Testis (tissue), 2 donors: ENCODE data around the gene ATP5F1A.

ENCODE experiments used
- CTCF ChIP-seq, 3 experiments: fragments of 450-650 bp in 2 of 3; fragments of 200-600 bp in 1 of 3; sonication (generic) in 1 of 3; IDR thresholded peaks; one replicate each; pipeline ENCODE4 v1.5.1; 2016 to 2019; ENCODE audit warnings: antibody characterized with exemption in 3 of 3, mild to moderate bottlenecking in 2 of 3, moderate library complexity in 1 of 3
- POLR2A ChIP-seq: fragments of 450-650 bp; IDR thresholded peaks from one replicate; pipeline ENCODE4 v1.6.1; 2017; ENCODE audit warnings: antibody characterized with exemption, mild to moderate bottlenecking, moderate library complexity

GRCh38 chr18:46061796-46062195, 36.3 kb downstream of the ATP5F1A start:
- no peak for TF ChIP-seq CTCF (IDR thresholded peaks at IDR 0.05)
- no peak for TF ChIP-seq POLR2A
